22Rv1 (cell line): ENCODE data around the gene FKBP7.

Experiments
- H3K27ac ChIP-seq: fragments of 450-650 bp; 2 replicates; pipeline ENCODE4 v1.5.1; 2017
- ZFX ChIP-seq: fragments of 450-650 bp; IDR thresholded peaks from 2 replicates; pipeline ENCODE4 v1.6.1; 2017; ENCODE audit warnings: antibody characterized with exemption, borderline replicate concordance
- TF ChIP-seq, protein P1 (sequence below): fragments of 450-650 bp; IDR thresholded peaks from 2 replicates; pipeline ENCODE4 v1.5.1; 2017; ENCODE audit warnings: mild to moderate bottlenecking

The FKBP7 gene

DNA sequence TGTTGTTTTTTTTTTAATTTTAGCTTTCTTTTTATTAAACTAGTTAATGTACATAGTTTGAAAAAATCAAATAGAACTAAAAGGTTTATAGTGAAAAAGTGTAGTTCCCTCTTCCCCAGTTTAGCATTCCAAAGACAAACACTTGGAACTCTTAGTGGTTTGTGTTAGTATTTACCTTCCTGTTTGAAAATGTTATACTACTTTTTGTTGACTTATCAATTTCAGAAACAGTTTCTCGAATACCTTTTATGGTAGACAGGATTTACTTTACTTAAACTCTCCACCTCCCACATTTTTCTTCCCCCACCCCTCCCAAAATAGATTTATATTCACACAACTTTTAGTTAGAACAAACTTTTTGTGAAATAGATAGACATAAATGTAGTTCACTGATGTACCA, 28.5 kb upstream of the FKBP7 start:
- H3K27ac ChIP-seq: no peak overlapping the region
- TF ChIP-seq, protein P1, sequence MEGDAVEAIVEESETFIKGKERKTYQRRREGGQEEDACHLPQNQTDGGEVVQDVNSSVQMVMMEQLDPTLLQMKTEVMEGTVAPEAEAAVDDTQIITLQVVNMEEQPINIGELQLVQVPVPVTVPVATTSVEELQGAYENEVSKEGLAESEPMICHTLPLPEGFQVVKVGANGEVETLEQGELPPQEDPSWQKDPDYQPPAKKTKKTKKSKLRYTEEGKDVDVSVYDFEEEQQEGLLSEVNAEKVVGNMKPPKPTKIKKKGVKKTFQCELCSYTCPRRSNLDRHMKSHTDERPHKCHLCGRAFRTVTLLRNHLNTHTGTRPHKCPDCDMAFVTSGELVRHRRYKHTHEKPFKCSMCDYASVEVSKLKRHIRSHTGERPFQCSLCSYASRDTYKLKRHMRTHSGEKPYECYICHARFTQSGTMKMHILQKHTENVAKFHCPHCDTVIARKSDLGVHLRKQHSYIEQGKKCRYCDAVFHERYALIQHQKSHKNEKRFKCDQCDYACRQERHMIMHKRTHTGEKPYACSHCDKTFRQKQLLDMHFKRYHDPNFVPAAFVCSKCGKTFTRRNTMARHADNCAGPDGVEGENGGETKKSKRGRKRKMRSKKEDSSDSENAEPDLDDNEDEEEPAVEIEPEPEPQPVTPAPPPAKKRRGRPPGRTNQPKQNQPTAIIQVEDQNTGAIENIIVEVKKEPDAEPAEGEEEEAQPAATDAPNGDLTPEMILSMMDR: no peak
- no peak for TF ChIP-seq ZFX

DNA sequence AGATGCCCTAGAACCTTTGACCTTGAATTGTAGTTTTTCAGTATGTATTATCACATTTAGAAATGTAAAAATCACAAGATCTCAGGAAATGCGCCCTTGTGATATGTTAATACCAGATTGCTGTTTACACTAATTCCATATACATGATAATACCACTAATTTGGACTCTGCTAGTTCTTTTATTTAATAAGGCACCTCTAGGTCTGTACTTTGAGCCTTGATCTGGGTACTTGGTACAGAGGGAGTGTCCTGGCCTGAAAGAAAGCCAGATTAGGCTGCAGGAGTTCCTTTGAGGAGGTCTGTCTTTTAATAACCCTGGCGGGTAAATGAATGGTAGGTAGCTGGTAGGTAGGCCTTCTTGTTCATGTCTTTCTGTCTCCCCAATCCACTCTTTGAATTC, 28.1 kb upstream of the FKBP7 start:
- H3K27ac ChIP-seq: no peak overlapping the region
- TF ChIP-seq, protein P1: no peak
- no peak for TF ChIP-seq ZFX

DNA sequence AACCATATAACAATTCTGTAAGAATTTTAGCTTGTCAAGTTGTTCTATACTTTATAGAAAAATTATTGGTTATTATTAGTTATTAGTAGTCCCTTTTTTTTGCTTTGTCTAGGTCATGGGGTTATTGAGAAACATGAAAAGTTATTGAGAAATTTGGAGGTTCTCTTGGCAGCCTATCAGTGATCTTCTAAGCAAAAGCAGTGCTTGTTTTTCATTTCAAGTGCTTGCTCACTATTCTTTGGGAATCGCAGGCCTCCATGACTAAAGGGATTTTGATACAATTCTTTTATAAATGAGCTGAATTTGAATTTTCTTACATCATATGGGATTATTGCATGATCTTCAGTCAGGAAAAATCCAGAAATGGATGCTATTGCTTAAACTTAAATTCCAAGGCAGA, 27.7 kb upstream of the FKBP7 start:
- no peak for TF ChIP-seq ZFX
- TF ChIP-seq, protein P1: no peak
- no peak overlapping the region for H3K27ac ChIP-seq

DNA sequence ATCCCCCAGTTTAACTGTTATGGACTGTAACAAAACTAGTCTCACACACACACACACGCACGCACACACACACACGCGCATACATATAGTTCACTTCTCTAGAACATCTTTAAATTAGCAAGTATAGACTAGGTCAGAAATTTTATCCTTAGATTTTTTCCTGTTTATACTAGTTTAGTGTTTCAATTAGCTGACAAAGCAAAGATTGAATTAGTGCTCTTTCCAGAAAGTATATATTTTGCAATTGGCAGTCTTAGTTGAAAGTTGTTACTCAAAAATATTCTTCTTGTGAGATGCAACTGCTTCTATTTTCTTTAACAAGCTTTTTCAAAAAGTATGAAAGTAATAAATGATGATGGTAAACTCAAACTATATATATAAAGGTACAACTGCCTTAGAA, 24.4 kb upstream of the FKBP7 start:
- no peak for TF ChIP-seq ZFX
- TF ChIP-seq, protein P1: no peak
- no peak overlapping the region for H3K27ac ChIP-seq

DNA sequence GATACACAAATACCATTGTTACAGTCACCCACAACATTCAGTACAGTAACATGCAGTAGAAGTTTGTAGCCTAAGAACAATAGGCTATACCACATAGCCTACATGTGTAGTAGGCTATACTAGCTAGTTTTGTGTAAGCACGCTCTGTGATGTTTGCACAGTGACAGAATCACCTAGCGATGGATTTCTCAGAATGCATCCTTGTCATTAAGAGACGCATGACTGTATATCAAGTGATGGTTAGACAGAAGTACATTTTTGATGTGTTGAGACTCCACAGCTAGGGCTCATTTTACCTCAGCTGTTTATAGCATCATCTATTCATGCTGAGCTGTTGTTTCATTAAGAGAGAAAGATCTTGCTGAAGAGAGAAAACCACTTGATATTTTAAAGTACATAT, 21.2 kb upstream of the FKBP7 start:
- no peak for TF ChIP-seq ZFX
- TF ChIP-seq, protein P1: no peak
- H3K27ac ChIP-seq: no peak overlapping the region

DNA sequence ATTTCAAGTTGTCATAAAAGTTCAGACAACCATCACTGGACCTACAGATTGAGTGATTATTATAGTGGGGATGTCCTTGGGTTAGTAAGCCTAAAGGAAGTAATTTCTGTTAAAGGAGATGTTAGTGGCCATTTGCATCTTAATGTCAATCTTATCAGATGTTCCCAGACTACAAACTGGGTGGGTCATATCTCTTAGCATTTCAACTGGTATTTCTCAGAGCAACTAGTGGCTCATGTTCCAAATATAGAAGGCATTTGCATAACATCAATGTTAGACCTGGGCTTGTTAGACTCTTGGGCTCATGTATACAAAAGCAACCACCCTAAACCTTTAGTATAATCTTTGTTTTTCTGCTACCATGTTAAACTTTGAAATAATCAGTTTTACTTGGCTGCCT, 19.7 kb upstream of the FKBP7 start:
- H3K27ac ChIP-seq: no peak overlapping the region
- TF ChIP-seq ZFX: no peak
- TF ChIP-seq, protein P1: no peak

DNA sequence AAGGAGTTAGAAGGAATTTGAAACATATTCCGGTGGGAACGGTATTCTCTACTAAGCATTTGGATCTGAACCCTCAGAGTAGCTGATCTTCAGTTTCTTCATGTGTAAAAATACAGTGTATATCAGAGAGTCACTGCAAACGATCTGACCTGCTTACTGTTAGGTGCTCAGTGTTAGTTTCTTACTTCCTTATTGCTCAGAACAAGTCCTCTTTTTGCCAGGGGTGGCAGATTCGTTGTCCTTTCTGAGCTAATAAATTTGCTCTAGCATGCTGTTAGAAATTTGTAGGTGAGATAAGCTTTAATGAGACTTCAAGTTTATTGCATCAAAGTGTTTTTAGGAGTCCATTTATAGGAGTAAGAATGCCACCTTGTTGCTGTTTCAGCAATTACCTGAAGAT, 17.6 kb upstream of the FKBP7 start:
- TF ChIP-seq, protein P1: no peak
- TF ChIP-seq ZFX: no peak
- H3K27ac ChIP-seq: no peak overlapping the region
